Measurements from ENCODE around the gene PTPN3.

GRCh38 chr9:109411069-109411761 is 86.9 kb downstream of the PTPN3 start:
- TF ChIP-seq CTCF (IDR thresholded peaks at IDR 0.05 in 2 of 3, conservative IDR thresholded peaks at IDR 0.05 in 1 of 3; ENCODE audit: borderline replicate concordance in 1 of 3, insufficient read depth in 1 of 3, low read depth in 2 of 3, low read length in 2 of 3) (no peak), CEBPB (IDR thresholded peaks at IDR 0.05; ENCODE audit: low read depth) (no peak), ZBTB33 (IDR thresholded peaks at IDR 0.05; ENCODE audit: extremely low read depth, insufficient replicate concordance, low read length) (no peak), REST (IDR thresholded peaks at IDR 0.05; ENCODE audit: low read depth) (no peak), POLR2A (IDR thresholded peaks at IDR 0.05; ENCODE audit: borderline replicate concordance, extremely low read depth, insufficient read depth, insufficient read length) (no peak), POLR2AphosphoS5 (IDR thresholded peaks at IDR 0.05; ENCODE audit: low read depth, low read length) (no peak), SP1 (IDR thresholded peaks at IDR 0.05; ENCODE audit: low read depth) (no peak), ELF1 (IDR thresholded peaks at IDR 0.05; ENCODE audit: borderline replicate concordance, low read depth) (no peak), JUND (IDR thresholded peaks at IDR 0.05) (no peak), SIN3A (IDR thresholded peaks at IDR 0.05; ENCODE audit: low read depth) (no peak), MAX (IDR thresholded peaks at IDR 0.05) (no peak), EZH2 (IDR thresholded peaks at IDR 0.05) (no peak), YY1 (IDR thresholded peaks at IDR 0.05; ENCODE audit: extremely low read depth, insufficient replicate concordance, low read depth, low read length) (no peak)

Measured in HCT116 (cell line).